Measurements from ENCODE around the gene MYL10.

The MYL10 gene

DNA sequence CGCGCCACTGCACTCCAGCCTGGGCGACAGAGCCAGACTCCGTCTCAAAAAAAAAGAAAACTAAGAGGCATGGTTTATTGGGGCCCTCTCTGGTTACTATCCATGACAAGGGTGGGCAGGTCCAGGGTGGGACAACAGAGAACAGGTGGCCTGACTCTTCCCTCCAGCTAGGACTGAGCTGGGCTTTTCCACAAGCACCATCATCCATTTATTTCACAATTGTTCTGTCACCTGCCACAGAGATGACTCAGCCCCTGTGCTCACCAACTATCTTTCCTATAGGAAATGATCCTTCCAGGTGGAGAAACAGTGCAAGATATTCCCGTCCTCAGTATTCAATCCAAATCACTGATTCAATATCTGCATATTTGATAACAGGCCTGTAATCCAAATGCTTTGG is 44.9 kb upstream of the MYL10 start:
- no peak overlapping the region for H3K4me3 ChIP-seq (ENCODE audit: low read depth, low read length)
- no peak for DNase-seq (ENCODE audit: low read depth)
- TF ChIP-seq, protein P1, sequence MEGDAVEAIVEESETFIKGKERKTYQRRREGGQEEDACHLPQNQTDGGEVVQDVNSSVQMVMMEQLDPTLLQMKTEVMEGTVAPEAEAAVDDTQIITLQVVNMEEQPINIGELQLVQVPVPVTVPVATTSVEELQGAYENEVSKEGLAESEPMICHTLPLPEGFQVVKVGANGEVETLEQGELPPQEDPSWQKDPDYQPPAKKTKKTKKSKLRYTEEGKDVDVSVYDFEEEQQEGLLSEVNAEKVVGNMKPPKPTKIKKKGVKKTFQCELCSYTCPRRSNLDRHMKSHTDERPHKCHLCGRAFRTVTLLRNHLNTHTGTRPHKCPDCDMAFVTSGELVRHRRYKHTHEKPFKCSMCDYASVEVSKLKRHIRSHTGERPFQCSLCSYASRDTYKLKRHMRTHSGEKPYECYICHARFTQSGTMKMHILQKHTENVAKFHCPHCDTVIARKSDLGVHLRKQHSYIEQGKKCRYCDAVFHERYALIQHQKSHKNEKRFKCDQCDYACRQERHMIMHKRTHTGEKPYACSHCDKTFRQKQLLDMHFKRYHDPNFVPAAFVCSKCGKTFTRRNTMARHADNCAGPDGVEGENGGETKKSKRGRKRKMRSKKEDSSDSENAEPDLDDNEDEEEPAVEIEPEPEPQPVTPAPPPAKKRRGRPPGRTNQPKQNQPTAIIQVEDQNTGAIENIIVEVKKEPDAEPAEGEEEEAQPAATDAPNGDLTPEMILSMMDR (conservative IDR thresholded peaks at IDR 0.05; ENCODE audit: low read depth, low read length): no peak

DNA sequence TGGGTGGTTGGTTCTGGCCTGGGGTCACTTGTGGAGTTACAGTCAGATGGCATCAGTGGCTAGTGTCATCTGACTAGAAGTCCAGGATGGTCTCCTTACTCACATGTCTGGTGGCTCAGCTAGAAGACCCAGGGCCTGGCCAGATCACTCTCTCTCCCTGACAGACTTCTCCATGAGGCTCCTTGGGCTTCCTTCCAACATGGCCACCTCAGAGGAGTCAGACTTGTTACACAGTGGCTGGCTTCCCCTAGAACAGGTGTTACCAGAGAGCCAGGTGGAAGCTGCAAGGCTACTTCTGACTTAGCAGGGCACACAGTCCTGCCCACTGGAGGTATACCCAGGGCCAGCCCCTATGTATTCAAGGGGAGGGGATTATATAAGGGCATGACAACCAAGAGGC is 44.2 kb upstream of the MYL10 start:
- TF ChIP-seq, protein P1 (conservative IDR thresholded peaks at IDR 0.05; ENCODE audit: low read depth, low read length): no peak
- DNase-seq (ENCODE audit: low read depth): no peak
- H3K4me3 ChIP-seq (ENCODE audit: low read depth, low read length): no peak overlapping the region

DNA sequence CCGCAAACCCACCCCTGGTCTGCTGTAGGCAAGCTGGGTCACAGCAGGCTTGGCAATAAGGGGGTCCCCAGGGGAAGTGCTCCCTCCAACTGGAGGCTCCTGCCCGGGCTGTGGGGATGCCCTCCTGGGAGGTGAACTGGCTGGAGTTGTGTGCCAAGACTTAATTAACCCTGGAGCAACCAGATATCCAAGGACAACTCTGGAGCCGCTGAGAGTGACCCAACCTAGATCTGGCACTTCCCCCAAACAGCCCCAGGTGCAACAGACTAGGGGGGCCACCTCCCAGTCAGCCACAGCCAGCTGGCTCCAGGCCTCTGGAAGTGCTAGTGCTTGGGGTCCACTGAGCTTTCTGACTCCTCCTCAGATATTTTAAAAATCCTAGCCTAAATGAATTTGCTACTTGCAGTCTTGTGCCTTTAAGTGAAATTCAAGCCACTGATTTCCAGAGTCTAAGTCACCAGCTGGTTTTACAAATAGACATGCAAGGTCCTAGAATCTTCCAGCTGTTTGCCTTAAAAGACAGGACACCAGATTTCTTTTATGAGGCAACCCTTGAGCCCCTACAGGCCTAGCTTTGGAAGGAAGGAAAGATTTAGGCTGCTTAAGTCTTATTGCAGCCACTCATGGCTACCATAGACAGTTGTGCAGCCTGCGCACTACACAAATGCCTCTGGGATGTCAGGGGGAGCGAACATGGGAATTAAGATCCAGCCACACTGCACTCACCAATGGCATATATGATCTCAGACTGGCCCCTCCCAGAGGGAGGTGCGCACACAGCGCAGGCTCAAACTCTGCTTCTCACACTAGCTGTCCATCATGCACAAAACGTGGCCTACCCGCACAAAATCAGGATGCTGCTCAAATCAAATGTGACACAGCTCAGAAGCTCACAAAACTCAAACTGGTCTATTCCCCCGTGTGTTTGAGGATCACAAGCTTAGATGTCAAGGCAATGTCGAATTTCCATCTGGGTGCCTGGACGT is 42.6 kb upstream of the MYL10 start:
- H3K4me3 ChIP-seq (ENCODE audit: low read depth, low read length): no peak overlapping the region
- TF ChIP-seq, protein P1 (conservative IDR thresholded peaks at IDR 0.05; ENCODE audit: low read depth, low read length): no peak
- peak; percentile 26 for DNase-seq (ENCODE audit: low read depth)

DNA sequence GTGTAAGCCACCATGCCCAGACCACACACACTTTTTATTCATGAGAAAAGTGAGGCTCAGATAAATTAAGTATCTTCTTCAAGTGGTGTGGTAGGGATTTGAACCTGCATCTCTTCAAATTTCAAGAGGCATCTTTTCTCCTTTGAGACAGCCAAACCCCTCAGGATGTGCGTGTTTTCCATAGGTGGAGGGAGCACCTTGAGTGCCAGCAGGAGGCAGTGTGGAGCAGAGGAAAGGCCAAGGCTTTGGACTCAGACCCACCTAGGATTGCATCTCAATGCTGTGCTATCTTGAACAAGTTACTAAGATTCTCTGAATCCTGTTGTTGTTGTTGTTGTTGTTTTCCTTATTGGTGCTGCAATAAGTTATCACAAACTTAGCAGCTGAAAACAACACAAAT is 40.2 kb upstream of the MYL10 start:
- H3K4me3 ChIP-seq (ENCODE audit: low read depth, low read length): no peak overlapping the region
- TF ChIP-seq, protein P1 (conservative IDR thresholded peaks at IDR 0.05; ENCODE audit: low read depth, low read length): peak; percentile 52
- no peak for DNase-seq (ENCODE audit: low read depth)

DNA sequence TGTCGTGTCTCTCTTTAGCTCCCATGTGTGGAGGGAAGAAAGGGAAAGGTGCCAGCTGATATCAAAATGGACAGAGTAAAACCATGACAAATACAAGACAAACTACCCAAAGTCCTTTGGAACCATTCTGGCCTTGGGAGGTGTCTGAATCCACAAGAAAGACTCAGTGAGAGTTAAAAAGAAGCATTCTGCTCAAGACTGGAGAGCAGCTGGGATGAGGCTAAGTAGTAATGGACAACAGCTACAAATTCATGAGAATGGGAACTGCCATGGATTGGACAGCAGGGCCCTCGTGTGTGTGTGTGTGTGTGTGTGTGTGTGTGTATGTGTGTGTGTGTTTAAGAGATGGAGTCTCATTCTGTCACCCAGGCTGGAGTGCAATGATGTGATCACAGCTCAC is 39.6 kb upstream of the MYL10 start:
- H3K4me3 ChIP-seq (ENCODE audit: low read depth, low read length): no peak overlapping the region
- TF ChIP-seq, protein P1 (conservative IDR thresholded peaks at IDR 0.05; ENCODE audit: low read depth, low read length): no peak
- DNase-seq (ENCODE audit: low read depth): no peak

DNA sequence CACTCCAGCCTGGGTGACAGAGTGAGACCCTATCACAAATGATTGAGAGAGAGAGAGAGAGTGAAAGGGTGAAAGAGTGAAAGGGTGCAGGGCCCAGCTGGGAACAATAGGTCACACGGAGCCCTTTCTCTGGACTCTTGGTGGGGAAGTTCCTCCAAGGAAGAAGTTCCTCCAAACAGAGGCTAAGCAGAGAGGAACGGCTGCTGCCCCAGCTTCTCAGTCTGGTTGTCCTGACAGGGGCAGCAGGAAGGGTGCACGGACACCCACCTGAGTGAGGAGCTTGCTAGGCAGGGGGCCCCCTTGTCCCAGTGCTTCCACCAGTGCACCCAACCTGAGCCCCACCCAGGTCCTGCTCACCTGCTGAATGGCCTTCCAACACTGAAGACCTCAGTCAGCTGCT is 38.8 kb upstream of the MYL10 start:
- no peak for DNase-seq (ENCODE audit: low read depth)
- TF ChIP-seq, protein P1 (conservative IDR thresholded peaks at IDR 0.05; ENCODE audit: low read depth, low read length): no peak
- no peak overlapping the region for H3K4me3 ChIP-seq (ENCODE audit: low read depth, low read length)

DNA sequence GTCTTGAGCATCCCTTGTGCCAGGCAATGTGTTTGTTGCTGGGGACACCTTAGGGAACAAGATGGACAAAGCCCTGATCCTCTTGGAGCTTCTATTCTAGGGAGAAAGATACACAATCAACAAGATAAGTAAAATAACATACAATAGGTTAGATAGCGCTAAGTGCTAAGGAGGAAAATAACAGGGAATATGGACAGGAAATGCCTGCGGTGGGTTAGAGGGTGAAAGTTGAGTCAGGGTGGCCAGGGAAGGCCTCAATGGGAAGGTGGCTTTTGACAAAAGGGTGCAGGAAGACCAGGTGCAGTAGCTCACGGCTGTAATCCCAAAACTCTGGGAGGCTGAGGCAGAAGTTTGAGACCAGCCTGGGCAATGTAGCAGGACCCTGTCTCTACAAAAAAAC is 38.3 kb upstream of the MYL10 start:
- no peak for DNase-seq (ENCODE audit: low read depth)
- no peak overlapping the region for H3K4me3 ChIP-seq (ENCODE audit: low read depth, low read length)
- TF ChIP-seq, protein P1 (conservative IDR thresholded peaks at IDR 0.05; ENCODE audit: low read depth, low read length): no peak
